ENCODE measurements around the gene CCDC149.

The CCDC149 gene

DNA sequence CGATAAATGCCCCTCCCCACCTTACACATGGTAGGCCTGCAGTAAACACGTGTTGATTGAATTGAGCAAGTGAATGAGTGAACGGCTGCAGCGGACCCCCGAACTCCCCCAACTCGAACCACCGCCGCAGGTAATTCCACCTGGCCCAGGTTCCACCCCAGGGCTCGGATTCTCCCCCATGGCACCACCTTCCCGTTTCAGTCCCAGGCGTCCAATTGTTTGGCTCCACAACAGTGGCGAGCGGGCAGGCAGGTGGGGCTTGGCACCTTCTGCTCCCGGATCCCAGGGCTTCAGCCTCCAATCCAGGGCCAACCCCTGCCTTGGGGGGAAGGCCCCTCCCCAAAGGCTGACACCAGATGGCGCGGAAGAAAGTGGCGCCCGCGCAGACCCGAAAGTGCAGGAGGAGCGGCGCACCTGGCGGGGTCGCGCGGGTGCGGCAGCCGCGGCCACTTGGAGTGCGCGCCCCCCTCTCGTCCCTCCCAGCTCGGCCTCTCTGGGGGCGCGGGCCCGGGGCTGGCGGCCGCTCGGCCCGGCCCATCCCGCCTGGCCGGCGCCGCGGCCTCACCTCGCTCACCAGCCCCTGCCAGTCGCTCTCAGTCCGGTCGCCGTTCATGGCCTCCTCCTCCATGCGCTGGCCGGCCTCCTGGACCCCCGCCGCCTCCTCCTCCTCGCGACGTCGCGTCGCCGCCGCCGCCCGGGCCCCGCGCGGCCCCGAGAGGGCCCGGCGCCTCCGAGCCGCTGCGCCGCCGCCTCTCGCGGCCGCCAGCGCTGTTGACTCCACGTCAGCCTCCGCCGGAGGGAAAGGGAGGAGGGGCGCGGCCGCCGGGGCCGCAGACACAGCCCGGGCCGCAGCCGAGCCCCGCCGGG is at the start of gene CCDC149:
Gene CCDC149, minus strand, starts transcription at position 791 of the 867 bp plus-strand sequence. Its CDS starts 178 bp downstream, at position 613.
- H3K4me3 ChIP-seq (ENCODE audit: low read depth, low read length, poor library complexity, severe bottlenecking), result no peak within 1 kb of the TSS
- H3F3A ChIP-seq (ENCODE audit: insufficient read depth, low read length), result no peaks in the 10 kb centered on the region
- no peak for TF ChIP-seq EZH2 (IDR thresholded peaks at IDR 0.05; ENCODE audit: borderline replicate concordance, low read length)
- TF ChIP-seq, protein P1, sequence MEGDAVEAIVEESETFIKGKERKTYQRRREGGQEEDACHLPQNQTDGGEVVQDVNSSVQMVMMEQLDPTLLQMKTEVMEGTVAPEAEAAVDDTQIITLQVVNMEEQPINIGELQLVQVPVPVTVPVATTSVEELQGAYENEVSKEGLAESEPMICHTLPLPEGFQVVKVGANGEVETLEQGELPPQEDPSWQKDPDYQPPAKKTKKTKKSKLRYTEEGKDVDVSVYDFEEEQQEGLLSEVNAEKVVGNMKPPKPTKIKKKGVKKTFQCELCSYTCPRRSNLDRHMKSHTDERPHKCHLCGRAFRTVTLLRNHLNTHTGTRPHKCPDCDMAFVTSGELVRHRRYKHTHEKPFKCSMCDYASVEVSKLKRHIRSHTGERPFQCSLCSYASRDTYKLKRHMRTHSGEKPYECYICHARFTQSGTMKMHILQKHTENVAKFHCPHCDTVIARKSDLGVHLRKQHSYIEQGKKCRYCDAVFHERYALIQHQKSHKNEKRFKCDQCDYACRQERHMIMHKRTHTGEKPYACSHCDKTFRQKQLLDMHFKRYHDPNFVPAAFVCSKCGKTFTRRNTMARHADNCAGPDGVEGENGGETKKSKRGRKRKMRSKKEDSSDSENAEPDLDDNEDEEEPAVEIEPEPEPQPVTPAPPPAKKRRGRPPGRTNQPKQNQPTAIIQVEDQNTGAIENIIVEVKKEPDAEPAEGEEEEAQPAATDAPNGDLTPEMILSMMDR (IDR thresholded peaks at IDR 0.05; ENCODE audit: low read length), result no peak
- no peaks in the 10 kb centered on the region for H3K36me3 ChIP-seq (ENCODE audit: insufficient read depth, low read length)
- H4K20me1 ChIP-seq (ENCODE audit: insufficient read depth, low read length), result no peaks in the 10 kb centered on the region
- no peak within 1 kb of the TSS for H3K9ac ChIP-seq (ENCODE audit: low read length)
- no peaks in the 10 kb centered on the region for H3K4me1 ChIP-seq (ENCODE audit: insufficient read depth, low read length, severe bottlenecking)
- H2AFZ ChIP-seq (ENCODE audit: low read length), result no peak within 1 kb of the TSS
- H3K9me3 ChIP-seq (ENCODE audit: low read length), result no peaks in the 10 kb centered on the region
- no peaks in the 10 kb centered on the region for H3K27me3 ChIP-seq (ENCODE audit: insufficient read depth, low read length)
- H3K79me2 ChIP-seq (ENCODE audit: insufficient read depth, low read length), result no peaks in the 10 kb centered on the region
- no peaks in the 10 kb centered on the region for H3K9me2 ChIP-seq (ENCODE audit: low read depth, low read length)
- H3K4me2 ChIP-seq (ENCODE audit: low read length), result no peak within 1 kb of the TSS
- H3K27ac ChIP-seq (ENCODE audit: low read depth, low read length, poor library complexity, severe bottlenecking), result no peak within 1 kb of the TSS

DNA sequence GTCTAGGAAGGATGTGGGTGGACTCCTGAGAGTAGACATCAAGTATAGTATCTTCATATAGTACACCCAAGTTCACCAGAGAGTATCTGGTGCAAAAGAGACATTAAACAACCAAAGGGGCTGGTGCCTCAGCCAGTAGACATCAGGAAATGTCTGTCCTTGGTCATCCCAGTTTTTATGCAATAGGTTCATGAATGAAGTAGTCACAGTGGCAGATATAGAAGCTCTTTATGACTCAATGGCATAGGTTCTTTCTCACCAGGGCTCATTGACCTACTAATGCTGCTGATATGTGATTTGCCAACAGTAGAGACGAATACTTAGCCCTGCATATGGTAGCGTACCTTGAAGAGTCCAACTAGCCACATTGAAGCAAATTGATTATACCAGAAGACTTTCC is 45.0 kb upstream of the CCDC149 start:
- H3F3A ChIP-seq (ENCODE audit: insufficient read depth, low read length), result no peaks in the 10 kb centered on the region
- no peak overlapping the region for H2AFZ ChIP-seq (ENCODE audit: low read length)
- H3K4me1 ChIP-seq (ENCODE audit: insufficient read depth, low read length, severe bottlenecking), result no peaks in the 10 kb centered on the region
- no peaks in the 10 kb centered on the region for H3K79me2 ChIP-seq (ENCODE audit: insufficient read depth, low read length)
- TF ChIP-seq, protein P1 (IDR thresholded peaks at IDR 0.05; ENCODE audit: low read length), result no peak
- TF ChIP-seq EZH2 (IDR thresholded peaks at IDR 0.05; ENCODE audit: borderline replicate concordance, low read length), result no peak
- H3K9me3 ChIP-seq (ENCODE audit: low read length), result no peaks in the 10 kb centered on the region
- no peak overlapping the region for H3K9ac ChIP-seq (ENCODE audit: low read length)
- H3K9me2 ChIP-seq (ENCODE audit: low read depth, low read length), result no peaks in the 10 kb centered on the region
- no peak overlapping the region for H3K4me2 ChIP-seq (ENCODE audit: low read length)
- no peak overlapping the region for H3K27ac ChIP-seq (ENCODE audit: low read depth, low read length, poor library complexity, severe bottlenecking)
- H3K4me3 ChIP-seq (ENCODE audit: low read depth, low read length, poor library complexity, severe bottlenecking), result no peak overlapping the region
- no peaks in the 10 kb centered on the region for H4K20me1 ChIP-seq (ENCODE audit: insufficient read depth, low read length)
- no peaks in the 10 kb centered on the region for H3K36me3 ChIP-seq (ENCODE audit: insufficient read depth, low read length)
- no peaks in the 10 kb centered on the region for H3K27me3 ChIP-seq (ENCODE audit: insufficient read depth, low read length)

GRCh38 chr4:24956763-24957162 is 43.9 kb upstream of the CCDC149 start:
- no peaks in the 10 kb centered on the region for H3K9me2 ChIP-seq (ENCODE audit: low read depth, low read length)
- H3K4me1 ChIP-seq (ENCODE audit: insufficient read depth, low read length, severe bottlenecking), result no peaks in the 10 kb centered on the region
- H3K27ac ChIP-seq (ENCODE audit: low read depth, low read length, poor library complexity, severe bottlenecking), result no peak overlapping the region
- H4K20me1 ChIP-seq (ENCODE audit: insufficient read depth, low read length), result no peaks in the 10 kb centered on the region
- H3K4me3 ChIP-seq (ENCODE audit: low read depth, low read length, poor library complexity, severe bottlenecking), result no peak overlapping the region
- no peaks in the 10 kb centered on the region for H3K27me3 ChIP-seq (ENCODE audit: insufficient read depth, low read length)
- no peak overlapping the region for H3K9ac ChIP-seq (ENCODE audit: low read length)
- no peaks in the 10 kb centered on the region for H3K9me3 ChIP-seq (ENCODE audit: low read length)
- H3F3A ChIP-seq (ENCODE audit: insufficient read depth, low read length), result no peaks in the 10 kb centered on the region
- H2AFZ ChIP-seq (ENCODE audit: low read length), result no peak overlapping the region
- TF ChIP-seq EZH2 (IDR thresholded peaks at IDR 0.05; ENCODE audit: borderline replicate concordance, low read length), result no peak
- TF ChIP-seq, protein P1 (IDR thresholded peaks at IDR 0.05; ENCODE audit: low read length), result no peak
- no peak overlapping the region for H3K4me2 ChIP-seq (ENCODE audit: low read length)
- no peaks in the 10 kb centered on the region for H3K36me3 ChIP-seq (ENCODE audit: insufficient read depth, low read length)
- H3K79me2 ChIP-seq (ENCODE audit: insufficient read depth, low read length), result no peaks in the 10 kb centered on the region
